HL-60/S4 (cell line): ENCODE measurements around the gene NAA25.
"Not testable (repeated sequence)": the region's sequence is repeated elsewhere in the genome, so short reads cannot be mapped to it uniquely, and the experiment has no call there.

Experiments used
- in situ Hi-C: fragments of 300-500 bp; cut with MboI; formaldehyde crosslinking; loops from 2 replicates; pipeline ENCODE4 v1.14.3; 2022; ENCODE audit warnings: low sequenced_read_pairs

Gene NAA25

GRCh38 chr12:112010415-112011344 is 97.9 kb downstream of the NAA25 start:
- in situ Hi-C loops, result no loop called here

GRCh38 chr12:112009596-112009995 is 99.0 kb downstream of the NAA25 start:
- in situ Hi-C loops, result not testable (repeated sequence)

- in situ Hi-C loops, result no loop called here
Observed at GRCh38 chr12:112008918-112009317, 99.7 kb downstream of the NAA25 start.

GRCh38 chr12:112007945-112008344 is 100.6 kb downstream of the NAA25 start:
- in situ Hi-C loops, result no loop called here

GRCh38 chr12:112005419-112006395 is 102.9 kb downstream of the NAA25 start:
- in situ Hi-C loops, result no loop called here

- in situ Hi-C loops, result no loop called here
Observed at GRCh38 chr12:112004041-112004440, 104.5 kb downstream of the NAA25 start.

GRCh38 chr12:112001576-112001975 is 107.0 kb downstream of the NAA25 start:
- in situ Hi-C loops, result no loop called here

GRCh38 chr12:112000820-112001219 is 107.8 kb downstream of the NAA25 start:
- in situ Hi-C loops, result no loop called here

GRCh38 chr12:111999129-111999528 is 109.5 kb downstream of the NAA25 start:
- in situ Hi-C loops, result not testable (repeated sequence)

GRCh38 chr12:111998015-111998414 is 110.6 kb downstream of the NAA25 start:
- in situ Hi-C loops, result no loop called here

- in situ Hi-C loops, result no loop called here
Observed at GRCh38 chr12:111997300-111997699, 111.3 kb downstream of the NAA25 start.

- in situ Hi-C loops, result no loop called here
Observed at GRCh38 chr12:111995782-111996480, 112.7 kb downstream of the NAA25 start.

- in situ Hi-C loops, result not testable (repeated sequence)
Observed at GRCh38 chr12:111994211-111995111, 114.1 kb downstream of the NAA25 start.

- in situ Hi-C loops, result no loop called here
Observed at GRCh38 chr12:111993292-111994150, 115.1 kb downstream of the NAA25 start.

- in situ Hi-C loops, result no loop called here
Observed at GRCh38 chr12:111992464-111992863, 116.1 kb downstream of the NAA25 start.

GRCh38 chr12:111991946-111992345 is 116.6 kb downstream of the NAA25 start:
- in situ Hi-C loops, result no loop called here

- in situ Hi-C loops, result no loop called here
Observed at GRCh38 chr12:111991535-111991934, 117.0 kb downstream of the NAA25 start.

GRCh38 chr12:111984820-111985219 is 123.8 kb downstream of the NAA25 start:
- in situ Hi-C loops, result no loop called here

GRCh38 chr12:111981987-111982386 is 126.6 kb downstream of the NAA25 start:
- in situ Hi-C loops, result no loop called here
